Urinary bladder (tissue), 4 donors: ENCODE data around the gene TAF1B. TPM values are rescaled to one million over a fixed set of nuclear protein-coding genes. Genes with fewer than 3 reads are reported as not detected.

Source experiments
- DNase-seq: peaks from one replicate; pipeline ENCODE4 v3.0.0-alpha.2; 2015; ENCODE audit errors: extremely low spot score
- H3K27ac ChIP-seq: one replicate; pipeline ENCODE4 v1.5.1; 2013; ENCODE audit warnings: low read depth, mild to moderate bottlenecking, moderate library complexity
- H3K36me3 ChIP-seq: one replicate; pipeline ENCODE4 v1.6.1; 2013; ENCODE audit warnings: mild to moderate bottlenecking, moderate library complexity; ENCODE audit not compliant: insufficient read depth
- H3K4me1 ChIP-seq: one replicate; pipeline ENCODE4 v1.6.1; 2013; ENCODE audit warnings: mild to moderate bottlenecking, moderate library complexity; ENCODE audit not compliant: insufficient read depth
- H3K4me3 ChIP-seq: one replicate; pipeline ENCODE4 v1.5.1; 2013; ENCODE audit warnings: low read depth, low read length
- WGBS: extraction: QIAGEN DNeasy Blood & Tissue Kit; methylation state at CpG from one replicate; pipeline ENCODE4 v1.1.7; 2013; 5-methylcytosine and 5-hydroxymethylcytosine counted together
- polyA plus RNA-seq: library from polyadenylated mRNA; stranded (reverse); fragments of 200-250 nt; gene quantifications from one replicate; pipeline ENCODE4 v1.2.3, GENCODE V29; 2013
- total RNA-seq: library from RNA; depleted of rRNA; stranded (reverse); fragments of >200 nt; gene quantifications from one replicate; pipeline ENCODE4 v1.2.3, GENCODE V29; 2014
- donor health status: healthy with polysubstance abuse.
- donor health status: healthy.

The TAF1B gene
- total and polyA plus RNA-seq, 2 donors: 7.5 to 53.4 TPM

GRCh38 chr2:9937968-9938367 lies 94.7 kb downstream of the TAF1B start:
- Histone ChIP-seq H3K36me3 (no peaks in the 10 kb centered on the region), H3K4me1 (no peaks in the 10 kb centered on the region), H3K4me3 (no peak overlapping the region), H3K27ac (no peak overlapping the region)
- 81% methylated on average over 9 of the region's 9 CpGs for WGBS
- no peak for DNase-seq

- no peaks in the 10 kb centered on the region for H3K36me3 ChIP-seq
- no peak overlapping the region for H3K27ac ChIP-seq
- DNase-seq: no peak
- WGBS: 62% methylated on average over 9 of the region's 9 CpGs
- H3K4me1 ChIP-seq: no peaks in the 10 kb centered on the region
- H3K4me3 ChIP-seq: no peak overlapping the region
Observed at GRCh38 chr2:9939587-9940485, 96.6 kb downstream of the TAF1B start.

- H3K4me1 ChIP-seq: no peaks in the 10 kb centered on the region
- WGBS: 56% methylated on average over 13 of the region's 13 CpGs
- no peaks in the 10 kb centered on the region for H3K36me3 ChIP-seq
- H3K4me3 ChIP-seq: no peak overlapping the region
- no peak overlapping the region for H3K27ac ChIP-seq
- no peak for DNase-seq
Observed at GRCh38 chr2:9941196-9941995, 98.1 kb downstream of the TAF1B start.

GRCh38 chr2:9941996-9942390 lies 98.7 kb downstream of the TAF1B start:
- no peaks in the 10 kb centered on the region for H3K4me1 ChIP-seq

GRCh38 chr2:9944330-9944758 lies 101.1 kb downstream of the TAF1B start:
- Histone ChIP-seq H3K4me1 (no peaks in the 10 kb centered on the region), H3K4me3 (no peak overlapping the region), H3K27ac (no peak overlapping the region), H3K36me3 (no peaks in the 10 kb centered on the region)
- 77% methylated on average over 3 of the region's 3 CpGs for WGBS
- no peak for DNase-seq

More at GRCh38 chr2:9941996-9942390, 98.7 kb downstream of the TAF1B start:
- no peak for DNase-seq
- H3K4me3 ChIP-seq: no peak overlapping the region
- H3K27ac ChIP-seq: no peak overlapping the region
- H3K36me3 ChIP-seq: no peaks in the 10 kb centered on the region
- 68% methylated on average over 6 of the region's 6 CpGs for WGBS

- no peak for DNase-seq
- Histone ChIP-seq H3K4me3 (no peak overlapping the region), H3K36me3 (no peaks in the 10 kb centered on the region), H3K27ac (no peak overlapping the region), H3K4me1 (no peaks in the 10 kb centered on the region)
- WGBS: 72% methylated on average over 7 of the region's 7 CpGs
Observed at GRCh38 chr2:9945596-9945995, 102.3 kb downstream of the TAF1B start.

GRCh38 chr2:9946076-9946475 lies 102.8 kb downstream of the TAF1B start:
- H3K4me1 ChIP-seq: no peaks in the 10 kb centered on the region
- H3K27ac ChIP-seq: no peak overlapping the region
- no peak for DNase-seq
- no peaks in the 10 kb centered on the region for H3K36me3 ChIP-seq
- WGBS: 91% methylated on average over 7 of the region's 7 CpGs
- no peak overlapping the region for H3K4me3 ChIP-seq

GRCh38 chr2:9946818-9947217 lies 103.5 kb downstream of the TAF1B start:
- Histone ChIP-seq H3K4me3 (no peak overlapping the region), H3K27ac (no peak overlapping the region), H3K4me1 (no peaks in the 10 kb centered on the region), H3K36me3 (no peaks in the 10 kb centered on the region)
- 78% methylated on average over 5 of the region's 5 CpGs for WGBS
- no peak for DNase-seq

- no peaks in the 10 kb centered on the region for H3K4me1 ChIP-seq
- no peak overlapping the region for H3K27ac ChIP-seq
- no peaks in the 10 kb centered on the region for H3K36me3 ChIP-seq
- 93% methylated on average over 6 of the region's 6 CpGs for WGBS
- DNase-seq: no peak
- H3K4me3 ChIP-seq: no peak overlapping the region
Observed at GRCh38 chr2:9948721-9949120, 105.4 kb downstream of the TAF1B start.

GRCh38 chr2:9949239-9949991 lies 106.1 kb downstream of the TAF1B start:
- H3K4me1 ChIP-seq: no peaks in the 10 kb centered on the region
- H3K36me3 ChIP-seq: no peaks in the 10 kb centered on the region
- H3K27ac ChIP-seq: no peak overlapping the region
- DNase-seq: no peak
- H3K4me3 ChIP-seq: no peak overlapping the region
- WGBS: 94% methylated on average over 23 of the region's 23 CpGs

- no peak for DNase-seq
- Histone ChIP-seq H3K27ac (no peak overlapping the region), H3K4me3 (no peak overlapping the region), H3K4me1 (no peaks in the 10 kb centered on the region), H3K36me3 (no peaks in the 10 kb centered on the region)
- WGBS: 97% methylated on average over 14 of the region's 14 CpGs
Observed at GRCh38 chr2:9949992-9950520, 106.8 kb downstream of the TAF1B start.

GRCh38 chr2:9950521-9951271 lies 107.4 kb downstream of the TAF1B start:
- Histone ChIP-seq H3K27ac (peak overlapping the region; percentile 28), H3K4me1 (no peaks in the 10 kb centered on the region), H3K4me3 (peak overlapping the region; percentile 71), H3K36me3 (no peaks in the 10 kb centered on the region)
- WGBS: 8% methylated on average over 76 of the region's 76 CpGs
- DNase-seq: no peak

- no peaks in the 10 kb centered on the region for H3K36me3 ChIP-seq
- H3K27ac ChIP-seq: peak overlapping the region; percentile 28
- DNase-seq: no peak
- no peaks in the 10 kb centered on the region for H3K4me1 ChIP-seq
- peak overlapping the region; percentile 71 for H3K4me3 ChIP-seq
- under 1% methylated on average over 46 of the region's 47 CpGs for WGBS
Observed at GRCh38 chr2:9951272-9951521, 107.9 kb downstream of the TAF1B start.
